Progenitor cell of endocrine pancreas (in vitro differentiated cells): ENCODE data around the gene RAB37. TPM values are rescaled to one million over a fixed set of nuclear protein-coding genes. Genes with fewer than 3 reads are reported as not detected.

Experiments used
- DNase-seq: peaks from one replicate; pipeline ENCODE4 v3.0.0; 2021; ENCODE audit warnings: low spot score; ENCODE audit not compliant: unreplicated experiment
- H3K27ac Mint-ChIP-seq: 2 replicates; pipeline ENCODE4 v1.8.0; 2021; ENCODE audit warnings: mild to moderate bottlenecking, moderate library complexity, mixed read lengths
- H3K27me3 Mint-ChIP-seq: 2 replicates; pipeline ENCODE4 v1.8.0; 2021; ENCODE audit warnings: mixed read lengths
- H3K36me3 Mint-ChIP-seq: 2 replicates; pipeline ENCODE4 v1.8.0; 2022; ENCODE audit warnings: mixed read lengths; ENCODE audit not compliant: insufficient read depth
- H3K4me1 Mint-ChIP-seq: 2 replicates; pipeline ENCODE4 v1.8.0; 2021; ENCODE audit warnings: low read depth, mixed read lengths
- H3K4me3 Mint-ChIP-seq: 2 replicates; pipeline ENCODE4 v1.8.0; 2021; ENCODE audit warnings: low read depth, mild to moderate bottlenecking, moderate library complexity, mixed read lengths
- H3K9me3 Mint-ChIP-seq: 2 replicates; pipeline ENCODE4 v1.8.0; 2021; ENCODE audit warnings: low read depth, mixed read lengths
- CTCF ChIP-seq: fragments of 200-600 bp; sonication (generic); IDR thresholded peaks from one replicate; pipeline ENCODE4 v1.5.0; 2021; ENCODE audit warnings: antibody characterized with exemption, mild to moderate bottlenecking; ENCODE audit not compliant: unreplicated experiment
- total RNA-seq: library from RNA; stranded (reverse); gene quantifications from 2 replicates; pipeline ENCODE4 v1.2.1, GENCODE V29; 2021

Gene RAB37
- total RNA-seq, 1 donor from 2014 or later = 3.2 TPM

GRCh38 chr17:74703311-74703710 is 33.7 kb upstream of the RAB37 start:
- no peak overlapping the region for H3K27ac Mint-ChIP-seq
- TF ChIP-seq CTCF = no peak
- H3K4me3 Mint-ChIP-seq = no peak overlapping the region
- no peak for DNase-seq
- H3K9me3 Mint-ChIP-seq = no peaks in the 10 kb centered on the region
- H3K27me3 Mint-ChIP-seq = peaks cover 46% of the 10 kb centered on the region
- no peaks in the 10 kb centered on the region for H3K36me3 Mint-ChIP-seq
- H3K4me1 Mint-ChIP-seq = peaks cover 9% of the 10 kb centered on the region

- Mint-ChIP-seq H3K27me3 (peaks cover 39% of the 10 kb centered on the region), H3K27ac (peak overlapping the region; percentile 24), H3K4me3 (no peak overlapping the region), H3K36me3 (no peaks in the 10 kb centered on the region), H3K9me3 (no peaks in the 10 kb centered on the region), H3K4me1 (peaks cover 9% of the 10 kb centered on the region)
- no peak for DNase-seq
- no peak for TF ChIP-seq CTCF
Measured at GRCh38 chr17:74704544-74704943, 32.5 kb upstream of the RAB37 start.

- Mint-ChIP-seq H3K4me3 (no peak overlapping the region), H3K4me1 (peaks cover 11% of the 10 kb centered on the region), H3K27ac (no peak overlapping the region), H3K9me3 (no peaks in the 10 kb centered on the region), H3K27me3 (peaks cover 20% of the 10 kb centered on the region), H3K36me3 (no peaks in the 10 kb centered on the region)
- no peak for DNase-seq
- TF ChIP-seq CTCF = no peak
Measured at GRCh38 chr17:74711058-74711824, 25.8 kb upstream of the RAB37 start.

GRCh38 chr17:74712301-74712700 is 24.8 kb upstream of the RAB37 start:
- H3K36me3 Mint-ChIP-seq = no peaks in the 10 kb centered on the region
- DNase-seq = no peak
- no peak for TF ChIP-seq CTCF
- peaks cover 23% of the 10 kb centered on the region for H3K27me3 Mint-ChIP-seq
- no peaks in the 10 kb centered on the region for H3K9me3 Mint-ChIP-seq
- H3K27ac Mint-ChIP-seq = no peak overlapping the region
- H3K4me3 Mint-ChIP-seq = no peak overlapping the region
- H3K4me1 Mint-ChIP-seq = peaks cover 4% of the 10 kb centered on the region

GRCh38 chr17:74712756-74713155 is 24.3 kb upstream of the RAB37 start, which contains the start of gene CD300LF:
Gene CD300LF, minus strand, starts transcription at chr17:74712923. Its CDS starts 57 bp downstream, at chr17:74712866.
- Mint-ChIP-seq H3K9me3 (no peaks in the 10 kb centered on the region), H3K4me1 (peaks cover 4% of the 10 kb centered on the region), H3K27me3 (peaks cover 23% of the 10 kb centered on the region), H3K36me3 (no peaks in the 10 kb centered on the region), H3K27ac (no peak within 1 kb of the TSS), H3K4me3 (no peak within 1 kb of the TSS)
- no peak for DNase-seq
- TF ChIP-seq CTCF = no peak
